Subcutaneous abdominal adipose tissue (tissue), 5 donors: Measurements from ENCODE around the gene PRDM16.
"Not testable (repeated sequence)": the region's sequence is repeated elsewhere in the genome, so short reads cannot be mapped to it uniquely, and the experiment has no call there.

Source experiments
- H3K27ac ChIP-seq: one replicate; pipeline ENCODE4 v1.7.0; 2013; ENCODE audit warnings: low read depth, mild to moderate bottlenecking, inconsistent platforms, low read length, moderate library complexity
- H3K27me3 ChIP-seq, 5 donors: one replicate each; pipeline ENCODE4 v1.7.0; 2013; ENCODE audit warnings: low read length in 5 of 5, inconsistent platforms in 1 of 5; ENCODE audit not compliant: control insufficient read depth in 5 of 5, insufficient read depth in 4 of 5
- H3K36me3 ChIP-seq, 5 donors: one replicate each; pipeline ENCODE4 v1.7.0; 2013; ENCODE audit warnings: low read length in 5 of 5; ENCODE audit not compliant: control insufficient read depth in 5 of 5, insufficient read depth in 5 of 5
- H3K4me1 ChIP-seq, 5 donors: one replicate each; pipeline ENCODE4 v1.7.0; 2013; ENCODE audit warnings: low read length in 5 of 5, mild to moderate bottlenecking in 3 of 5, moderate library complexity in 1 of 5; ENCODE audit not compliant: control insufficient read depth in 5 of 5, insufficient read depth in 5 of 5
- H3K4me3 ChIP-seq, 5 donors: one replicate each; pipeline ENCODE4 v1.7.0; 2013; ENCODE audit warnings: low read length in 5 of 5, low read depth in 1 of 5
- H3K9ac ChIP-seq, 5 donors: one replicate each; pipeline ENCODE4 v1.7.0; 2013; ENCODE audit warnings: low read length in 5 of 5, mild to moderate bottlenecking in 4 of 5, moderate library complexity in 3 of 5
- H3K9me3 ChIP-seq, 5 donors: one replicate each; pipeline ENCODE4 v1.7.0; 2013; ENCODE audit warnings: low read length in 5 of 5; ENCODE audit not compliant: control insufficient read depth in 5 of 5
- donor health status: healthy.
- donor health status: healthy.
- donor health status: healthy.
- donor health status: healthy.
- donor health status: healthy.

Gene PRDM16

DNA sequence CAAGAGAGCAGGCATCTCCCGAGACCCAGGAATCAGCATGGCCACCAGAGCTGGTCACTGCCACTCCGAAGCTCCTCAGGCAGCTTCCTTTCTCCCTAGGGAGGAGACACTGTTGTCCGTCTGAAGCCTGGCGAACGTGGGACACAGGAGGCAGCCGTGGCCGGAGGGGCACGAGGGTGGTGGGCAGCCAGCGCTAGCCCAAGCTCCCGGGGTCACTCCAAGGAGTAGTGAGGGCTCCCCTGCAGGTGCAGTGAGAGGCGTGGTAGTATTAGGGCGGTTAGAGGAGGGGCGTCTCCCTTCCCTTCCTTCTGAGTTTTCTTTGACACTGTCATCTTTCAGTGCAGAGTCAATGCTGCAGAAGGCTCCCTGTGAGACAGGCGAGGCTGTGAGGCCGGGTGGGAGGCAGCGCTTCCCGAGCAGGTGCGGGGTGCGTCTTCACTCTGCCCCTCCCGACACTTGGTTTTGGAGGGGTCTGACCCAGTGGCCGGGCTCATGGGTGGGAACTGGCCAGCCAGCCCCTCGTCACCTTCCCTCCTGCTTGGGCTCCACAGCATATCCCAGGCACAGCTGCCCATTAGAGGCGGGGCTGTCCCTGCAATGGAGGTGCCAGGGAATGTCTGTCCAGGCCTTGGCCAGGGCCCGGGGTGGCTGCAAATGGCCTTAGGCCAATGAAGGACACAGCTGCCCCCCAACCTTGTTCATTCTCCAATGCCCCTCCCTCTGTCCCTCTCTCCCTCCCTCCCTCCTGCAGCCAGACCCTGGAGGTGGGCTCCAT lies 213.8 kb downstream of the PRDM16 start:
- H3K27me3 ChIP-seq = peaks cover 29 to 54% (median 32%) of the 10 kb centered on the region in 5 donors
- peaks cover 0 to 3% (median 0%) of the 10 kb centered on the region in 5 donors for H3K4me1 ChIP-seq
- H3K9ac ChIP-seq = no peak overlapping the region
- H3K36me3 ChIP-seq = no peaks in the 10 kb centered on the region
- H3K9me3 ChIP-seq = no peaks in the 10 kb centered on the region
- no peak overlapping the region for H3K4me3 ChIP-seq
- H3K27ac ChIP-seq = no peak overlapping the region

GRCh38 chr1:3283849-3284248 lies 214.8 kb downstream of the PRDM16 start:
- Histone ChIP-seq H3K9me3 (no peaks in the 10 kb centered on the region), H3K36me3 (no peaks in the 10 kb centered on the region), H3K9ac (no peak overlapping the region), H3K4me1 (peaks cover 0 to 3% (median 0%) of the 10 kb centered on the region in 5 donors), H3K27me3 (peaks cover 28 to 54% (median 32%) of the 10 kb centered on the region in 5 donors), H3K27ac (no peak overlapping the region), H3K4me3 (no peak overlapping the region)

DNA sequence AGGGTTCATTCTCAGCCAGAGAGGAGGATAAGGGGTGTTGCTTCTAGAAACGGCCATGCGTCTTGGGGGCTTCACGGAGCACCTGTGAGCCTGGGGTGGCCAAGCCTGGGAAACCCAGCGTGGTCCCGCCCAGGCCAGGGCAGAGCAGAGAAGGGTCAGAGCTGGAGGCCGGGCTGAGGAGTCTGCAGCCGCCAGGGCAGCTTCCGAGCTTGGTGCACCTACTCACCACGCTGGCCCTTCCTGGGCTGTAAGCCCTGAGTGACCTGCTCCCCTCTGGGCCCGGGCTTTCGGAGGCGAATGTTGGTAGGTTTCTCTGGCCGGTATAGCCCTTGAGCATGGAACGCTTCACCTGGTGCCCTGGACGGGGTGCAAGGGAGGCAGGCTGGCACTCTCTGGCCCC lies 215.7 kb downstream of the PRDM16 start:
- Histone ChIP-seq H3K27me3 (peaks cover 32 to 57% (median 38%) of the 10 kb centered on the region in 5 donors), H3K4me1 (peaks cover 0 to 3% (median 0%) of the 10 kb centered on the region in 5 donors), H3K36me3 (no peaks in the 10 kb centered on the region), H3K27ac (no peak overlapping the region), H3K9ac (no peak overlapping the region), H3K9me3 (no peaks in the 10 kb centered on the region), H3K4me3 (no peak overlapping the region)

- Histone ChIP-seq H3K4me3 (no peak overlapping the region), H3K4me1 (peaks cover 0 to 3% (median 0%) of the 10 kb centered on the region in 5 donors), H3K9me3 (no peaks in the 10 kb centered on the region), H3K9ac (no peak overlapping the region), H3K27ac (no peak overlapping the region), H3K27me3 (peaks cover 34 to 59% (median 40%) of the 10 kb centered on the region in 5 donors), H3K36me3 (no peaks in the 10 kb centered on the region)
Measured at GRCh38 chr1:3285106-3285740, 216.2 kb downstream of the PRDM16 start.

- H3K36me3 ChIP-seq, H3K9me3 ChIP-seq, H3K4me3 ChIP-seq, H3K27ac ChIP-seq, H3K4me1 ChIP-seq, H3K9ac ChIP-seq: not testable (repeated sequence)
- H3K27me3 ChIP-seq = peaks cover 28 to 57% (median 39%) of the 10 kb centered on the region in 5 donors
Measured at GRCh38 chr1:3287095-3287494, 218.1 kb downstream of the PRDM16 start.

- Histone ChIP-seq H3K4me1 (peaks cover 0 to 3% (median 0%) of the 10 kb centered on the region in 5 donors), H3K9me3 (no peaks in the 10 kb centered on the region), H3K27ac (no peak overlapping the region)
Measured at GRCh38 chr1:3287656-3288160, 218.7 kb downstream of the PRDM16 start.

GRCh38 chr1:3289502-3289901 lies 220.5 kb downstream of the PRDM16 start:
- no peaks in the 10 kb centered on the region for H3K36me3 ChIP-seq
- H3K4me1 ChIP-seq = no peaks in the 10 kb centered on the region
- H3K9me3 ChIP-seq = no peaks in the 10 kb centered on the region
- no peak overlapping the region for H3K4me3 ChIP-seq
- no peak overlapping the region for H3K9ac ChIP-seq
- H3K27ac ChIP-seq = no peak overlapping the region
- H3K27me3 ChIP-seq = peaks cover 19 to 47% (median 21%) of the 10 kb centered on the region in 5 donors

More at GRCh38 chr1:3287656-3288160, 218.7 kb downstream of the PRDM16 start:
- Histone ChIP-seq H3K4me3 (no peak overlapping the region), H3K27me3 (peaks cover 24 to 54% (median 33%) of the 10 kb centered on the region in 5 donors), H3K9ac (no peak overlapping the region), H3K36me3 (no peaks in the 10 kb centered on the region)

DNA sequence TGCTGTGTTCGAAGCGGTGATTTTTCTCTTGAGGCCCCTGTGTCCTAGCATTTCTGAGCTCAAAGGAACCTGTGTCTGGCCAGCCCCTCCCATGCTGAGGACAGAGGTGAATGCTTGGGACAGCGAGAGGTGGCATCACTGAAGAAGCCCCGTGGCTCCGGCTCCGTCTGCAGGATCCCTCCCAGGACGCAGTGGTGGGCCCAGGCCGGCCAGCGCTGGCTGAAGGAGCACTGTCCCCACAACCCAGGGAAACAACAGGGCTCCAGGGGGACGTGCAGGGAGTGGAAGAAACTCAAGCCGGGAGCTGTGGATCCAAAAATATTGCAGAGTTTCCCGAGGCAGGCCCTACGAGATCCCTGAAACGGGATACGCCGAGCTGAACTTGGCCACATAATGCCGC lies 221.4 kb downstream of the PRDM16 start:
- Histone ChIP-seq H3K36me3 (no peaks in the 10 kb centered on the region), H3K4me1 (no peaks in the 10 kb centered on the region), H3K27me3 (peaks cover 9 to 44% (median 25%) of the 10 kb centered on the region in 5 donors)

DNA sequence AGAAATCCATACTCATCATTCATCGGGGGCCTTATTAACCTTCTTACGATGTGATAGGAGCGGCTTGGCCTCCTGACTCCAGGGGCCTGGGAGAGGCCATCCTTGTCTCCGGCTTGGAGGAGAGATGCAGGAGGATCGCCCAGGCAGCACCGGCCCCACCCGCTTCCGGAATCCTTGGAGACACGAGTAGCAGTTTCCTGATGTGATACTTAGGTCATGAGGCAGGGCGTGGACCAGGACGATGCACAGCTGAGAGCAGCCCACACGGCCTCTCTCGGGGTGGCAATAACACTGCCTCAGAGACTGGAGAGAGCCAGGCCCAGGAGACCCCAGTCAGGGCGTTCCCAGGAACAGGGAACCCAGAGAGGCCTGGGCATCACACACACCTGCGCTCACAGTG lies 221.9 kb downstream of the PRDM16 start:
- peaks cover 8 to 41% (median 27%) of the 10 kb centered on the region in 5 donors for H3K27me3 ChIP-seq
- no peak overlapping the region for H3K4me3 ChIP-seq
- no peak overlapping the region for H3K27ac ChIP-seq
- H3K9me3 ChIP-seq = no peaks in the 10 kb centered on the region
- H3K4me1 ChIP-seq = no peaks in the 10 kb centered on the region
- no peak overlapping the region for H3K9ac ChIP-seq
- H3K36me3 ChIP-seq = no peaks in the 10 kb centered on the region

More for the DNA sequence above, 221.4 kb downstream of the PRDM16 start:
- Histone ChIP-seq H3K4me3 (no peak overlapping the region), H3K9me3 (no peaks in the 10 kb centered on the region), H3K9ac (no peak overlapping the region), H3K27ac (no peak overlapping the region)
